Stimulated activated CD8-positive, alpha-beta memory T cell treated with anti-CD3 and anti-CD28 coated beads, Interleukin-4, amount 100 ng/mL, for 4 hours (primary cell): Measurements from ENCODE around the gene TRUB2.

Source experiments
- DNase-seq, 2 donors: peaks; one replicate each; pipeline ENCODE4 v3.0.0-alpha.2; 2020; ENCODE audit warnings: low read depth in 2 of 2, low spot score in 1 of 2

The TRUB2 gene

GRCh38 chr9:128274245-128274644, 48.0 kb downstream of the TRUB2 start:
- no peak for DNase-seq

- DNase-seq, result no peak
Measured at GRCh38 chr9:128271512-128271911, 50.7 kb downstream of the TRUB2 start.

GRCh38 chr9:128271112-128271511, 51.1 kb downstream of the TRUB2 start:
- no peak for DNase-seq

GRCh38 chr9:128266868-128267590, 55.2 kb downstream of the TRUB2 start:
- DNase-seq, result no peak

GRCh38 chr9:128265348-128265847, 56.8 kb downstream of the TRUB2 start:
- DNase-seq, result no peak

- DNase-seq, result no peak
Measured at GRCh38 chr9:128262687-128263086, 59.6 kb downstream of the TRUB2 start.

- DNase-seq, result no peak
Measured at GRCh38 chr9:128260340-128260739, 61.9 kb downstream of the TRUB2 start.

- DNase-seq, result no peak
Measured at GRCh38 chr9:128259156-128259555, 63.1 kb downstream of the TRUB2 start.

GRCh38 chr9:128258326-128258725, 63.9 kb downstream of the TRUB2 start:
- DNase-seq, result no peak

GRCh38 chr9:128257907-128258306, 64.3 kb downstream of the TRUB2 start:
- DNase-seq, result no peak

GRCh38 chr9:128257086-128257825, 65.0 kb downstream of the TRUB2 start:
- DNase-seq, result no peak
